ENCODE results near the gene TDRD7.

- TF ChIP-seq TAF1 (IDR thresholded peaks at IDR 0.05; ENCODE audit: low read depth) (no peak), YY1 (IDR thresholded peaks at IDR 0.05; ENCODE audit: low read depth) (no peak), EP300 (IDR thresholded peaks at IDR 0.05; ENCODE audit: borderline replicate concordance) (no peak), MAX (IDR thresholded peaks at IDR 0.05) (no peak), REST (IDR thresholded peaks at IDR 0.05; ENCODE audit: low read depth) (no peak), ZBTB7A (IDR thresholded peaks at IDR 0.05; ENCODE audit: low read depth) (no peak), NFIC (IDR thresholded peaks at IDR 0.05) (no peak), EGR1 (IDR thresholded peaks at IDR 0.05) (no peak), TEAD4 (IDR thresholded peaks at IDR 0.05) (no peak), FOXM1 (IDR thresholded peaks at IDR 0.05; ENCODE audit: borderline replicate concordance, low read depth) (no peak), CEBPB (IDR thresholded peaks at IDR 0.05) (no peak), RAD21 (IDR thresholded peaks at IDR 0.05; ENCODE audit: low read depth) (no peak)
These were observed 3.3 kb upstream of the TDRD7 start for GRCh38 chr9:97408562-97408961.

All from Ishikawa (cell line).